NOMO-1 treated with dmso at 0.1 percent for 144 hours (cell line): ENCODE results near the gene MPIG6B.

Experiments used
- DNase-seq: peaks from one replicate; lab custom pipeline; 2025; ENCODE audit not compliant: unreplicated experiment; lab: John Stamatoyannopoulos, UW

MPIG6B gene

DNA sequence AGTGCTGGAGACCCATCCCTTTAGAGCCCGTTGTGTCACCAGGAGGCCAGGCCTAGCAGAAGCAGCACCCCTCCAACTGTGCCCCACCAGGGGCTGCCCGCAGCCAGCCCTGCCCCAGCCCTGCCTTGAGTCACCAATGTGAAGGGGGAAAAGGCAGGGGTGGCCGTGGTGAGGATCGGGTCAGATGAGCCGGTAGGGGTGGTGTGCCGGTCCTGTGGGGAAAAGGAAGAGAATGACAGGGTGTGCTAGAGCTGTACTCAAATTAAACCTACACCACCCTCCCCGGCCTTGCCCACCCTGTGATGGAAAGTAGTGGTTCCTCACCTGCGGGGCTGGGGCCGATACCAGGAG, 42.4 kb downstream of the MPIG6B start:
- no peak for DNase-seq

DNA sequence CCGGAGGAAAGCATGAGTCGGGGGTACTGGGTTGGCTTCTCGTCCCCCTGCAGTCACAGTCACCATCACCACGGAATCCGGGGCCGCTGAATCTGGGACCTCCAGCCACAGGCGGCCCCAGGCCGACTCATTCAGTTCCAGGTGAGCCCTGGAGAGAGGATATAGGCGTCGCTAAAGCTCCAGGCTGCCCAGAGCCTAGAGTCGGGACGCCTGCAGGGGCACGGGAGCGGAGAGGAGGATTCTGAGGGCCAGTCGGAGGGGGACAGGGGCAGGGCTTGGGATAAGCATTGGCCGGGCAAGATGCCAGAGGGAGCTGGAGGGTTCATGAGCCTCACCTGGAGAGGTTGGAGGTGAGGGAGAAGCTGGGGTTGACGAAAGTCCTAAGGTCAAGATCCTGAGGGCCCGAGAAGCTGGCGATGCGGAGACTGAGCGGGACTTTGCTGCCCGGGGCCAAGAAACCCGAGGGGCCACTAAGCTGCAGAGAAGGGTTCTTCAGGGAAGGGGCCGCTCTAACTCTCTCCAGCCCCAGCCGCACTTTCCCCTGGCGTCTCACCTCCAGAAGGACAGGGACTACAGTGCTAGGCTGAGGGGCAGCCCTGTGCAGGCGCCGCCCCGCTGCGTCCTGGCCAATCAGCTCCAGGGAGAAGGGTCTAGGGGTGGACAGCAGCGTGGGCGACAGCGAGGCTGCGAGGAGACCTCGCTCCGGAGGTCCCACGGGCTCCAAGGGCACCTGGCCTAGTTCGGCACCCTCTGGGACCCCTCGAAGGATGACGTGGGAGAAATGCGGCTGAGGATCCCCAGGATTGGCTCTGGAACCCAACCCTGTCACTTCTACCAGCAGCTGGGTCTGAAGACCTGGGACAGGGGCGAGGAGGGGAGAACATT, 43.0 kb downstream of the MPIG6B start:
- DNase-seq: no peak

DNA sequence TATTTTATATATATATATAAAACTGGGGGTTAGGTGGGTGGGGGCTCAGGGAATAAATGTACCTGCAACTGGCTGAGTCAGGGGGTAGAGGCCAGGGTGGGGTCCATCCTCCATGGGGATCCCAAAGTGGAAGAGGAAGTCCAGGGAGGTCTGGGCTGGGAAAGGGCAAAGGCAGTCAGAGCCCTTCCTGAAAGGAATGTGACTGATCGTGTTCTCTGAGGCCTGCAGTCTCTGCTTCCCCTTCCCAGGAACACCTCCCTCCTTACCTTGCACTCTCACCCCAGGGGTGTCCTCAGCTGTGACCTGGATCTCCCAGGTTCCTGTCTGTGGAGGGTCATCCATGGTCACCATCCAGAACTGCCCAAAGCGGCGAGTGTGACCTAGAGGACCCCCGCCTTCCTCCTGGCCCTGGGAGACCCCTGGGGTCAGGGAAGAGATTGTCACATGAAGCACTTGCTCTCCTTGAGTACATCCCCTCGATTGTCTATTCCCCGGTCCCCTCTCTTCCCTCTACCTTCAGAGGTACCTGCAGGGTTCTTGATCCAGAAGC, 44.0 kb downstream of the MPIG6B start:
- no peak for DNase-seq

DNA sequence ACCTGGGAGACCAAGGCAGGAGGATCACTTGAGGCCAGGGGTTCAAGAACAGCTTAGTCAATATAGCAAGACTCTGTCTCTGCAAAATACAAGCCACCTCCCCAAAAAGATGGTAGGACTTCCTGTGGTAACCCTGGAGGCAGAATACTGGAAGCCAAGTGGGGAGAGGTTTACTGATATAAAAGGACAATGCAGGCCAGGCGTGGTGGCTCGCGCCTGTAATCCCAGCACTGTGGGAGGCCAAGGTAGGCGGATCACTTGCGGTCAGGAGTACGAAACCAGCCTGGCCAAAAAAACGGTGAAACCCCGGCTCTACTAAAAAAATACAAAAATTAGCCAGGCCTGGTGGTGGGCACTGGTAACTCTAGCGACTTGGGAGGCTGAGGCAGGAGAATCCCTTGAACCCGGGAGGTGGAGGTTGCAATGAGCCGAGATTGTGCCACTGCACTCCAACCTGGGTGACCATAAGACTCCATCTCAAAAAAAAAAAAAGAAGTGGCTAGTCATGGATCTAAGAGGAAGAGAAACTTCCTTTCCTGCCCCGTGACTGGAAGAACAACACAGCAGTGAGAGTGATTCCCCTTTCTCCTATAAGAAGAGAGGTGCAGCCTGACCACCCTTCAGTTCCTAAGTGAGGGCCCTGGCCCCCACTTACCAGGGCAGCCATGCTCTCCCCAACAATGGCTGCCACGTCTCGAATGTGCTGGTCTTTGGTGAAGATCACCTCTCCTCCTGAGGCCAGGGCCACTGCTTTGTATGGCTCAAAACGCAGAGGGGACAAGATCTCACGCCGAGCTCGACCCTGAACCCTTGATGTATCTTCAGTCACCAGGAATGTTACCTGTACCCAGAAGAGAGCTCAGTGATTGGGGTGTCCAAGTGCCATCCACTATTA, 45.4 kb downstream of the MPIG6B start:
- DNase-seq: no peak

- DNase-seq: peak; percentile 75
These were observed 46.7 kb downstream of the MPIG6B start for GRCh38 chr6:31769684-31770371.

DNA sequence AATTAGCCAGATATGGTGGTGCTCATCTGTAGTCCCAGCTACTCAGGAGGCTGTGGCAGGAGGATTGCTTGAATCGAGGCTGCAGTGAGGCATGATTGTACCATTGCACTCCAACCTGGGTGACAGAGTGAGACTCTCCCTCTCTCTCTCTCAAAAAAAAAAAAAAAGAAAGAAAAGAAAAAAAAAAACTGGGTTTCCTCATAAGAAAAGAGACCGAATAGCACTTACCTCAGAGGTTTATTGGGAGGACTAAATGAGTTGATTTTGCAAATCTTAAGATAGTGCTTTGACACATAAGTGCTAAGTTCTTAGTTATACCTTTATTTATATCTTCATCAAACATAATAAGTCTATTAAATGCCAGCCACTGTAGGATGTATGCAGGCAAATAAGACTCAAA, 47.7 kb downstream of the MPIG6B start:
- DNase-seq: no peak

DNA sequence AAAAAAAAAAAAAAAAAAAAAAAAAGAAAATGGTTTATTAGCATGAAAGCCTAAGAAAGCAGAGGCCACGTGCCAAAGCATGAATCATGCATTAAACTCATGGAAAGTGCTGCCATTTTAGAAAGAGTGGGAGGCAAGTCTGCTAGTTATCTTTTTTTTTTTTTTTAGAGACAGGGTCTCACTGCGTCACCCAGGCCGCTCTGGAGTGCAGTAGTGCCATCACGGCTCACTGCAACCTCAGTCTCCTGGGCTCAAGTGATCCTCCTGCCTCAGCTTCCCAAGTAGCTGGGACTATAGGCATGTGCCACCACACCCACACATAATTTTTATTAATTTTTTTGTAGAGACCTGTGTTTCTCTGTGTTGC, 48.8 kb downstream of the MPIG6B start:
- no peak for DNase-seq

- no peak for DNase-seq
These were observed 52.0 kb downstream of the MPIG6B start for GRCh38 chr6:31775184-31775583.

DNA sequence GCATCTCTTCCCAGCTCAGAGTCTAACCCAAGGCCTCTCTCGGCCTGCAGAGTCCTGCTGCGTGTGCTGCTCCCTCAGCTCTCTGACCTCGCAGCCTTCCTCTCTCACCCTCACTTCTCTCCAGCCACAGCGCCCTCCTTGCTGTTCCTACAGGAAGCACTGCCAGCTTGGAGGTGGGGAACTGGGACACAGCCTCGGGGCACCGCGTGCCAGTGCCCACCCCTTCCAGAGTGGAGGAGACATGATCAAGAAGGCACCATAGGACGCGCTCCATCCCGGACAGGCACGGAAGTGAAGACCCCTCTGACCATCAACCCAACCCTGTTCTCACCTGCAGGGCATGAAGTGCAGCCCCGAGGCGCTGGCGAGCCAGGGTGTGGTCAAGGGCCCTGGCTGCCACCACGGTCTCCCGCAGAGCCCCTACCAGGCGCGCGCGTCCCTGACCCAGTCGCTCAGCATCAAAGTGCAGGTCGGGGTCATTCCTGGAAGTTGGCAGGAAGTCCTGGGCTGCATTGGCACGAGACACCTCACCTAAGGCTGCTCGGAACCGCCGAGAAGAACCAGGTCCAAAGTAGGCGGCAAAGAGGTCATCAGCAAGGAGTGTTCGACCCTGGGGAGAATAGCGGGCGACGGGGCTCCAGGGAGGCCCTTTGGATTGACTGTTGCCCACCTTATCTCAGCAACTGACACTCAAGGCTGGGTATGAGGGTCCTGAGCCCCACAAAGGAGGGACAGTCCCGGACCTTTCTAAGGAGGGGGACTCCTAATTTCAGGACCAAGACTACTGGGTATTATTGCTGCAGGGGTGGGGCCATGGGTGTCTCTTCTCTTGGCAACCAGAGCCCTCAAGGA, 52.7 kb downstream of the MPIG6B start:
- no peak for DNase-seq
